HepG2 (cell line): ENCODE measurements around the gene KRTAP3-2.

ENCODE experiments used
- SIN3A ChIP-seq: IDR thresholded peaks from 2 replicates; pipeline ENCODE4 v1.6.1; 2011; ENCODE audit warnings: low read depth, mild to moderate bottlenecking, control low read depth, low read length, borderline replicate concordance
- SP4 ChIP-seq: sonication (generic); formaldehyde crosslinking; IDR thresholded peaks from 2 replicates; pipeline ENCODE4 v1.8.1; 2023; ENCODE audit warnings: mild to moderate bottlenecking, missing genetic modification reagents

GRCh38 chr17:41018541-41018940 is 18.8 kb upstream of the KRTAP3-2 start:
- TF ChIP-seq SIN3A = no peak
- no peak for TF ChIP-seq SP4 (CRISPR knock-in tag)
